NCI-H2171 treated with DMSO at 0.1 percent for 48 hours (cell line): ENCODE data around the gene ENTPD8.
A peak's percentile ranks its signal among the peaks of the same experiment; 100 is the strongest.

Source experiments
- DNase-seq: peaks from one replicate; lab custom pipeline; 2025; lab: John Stamatoyannopoulos, UW

ENTPD8 gene, protein sequence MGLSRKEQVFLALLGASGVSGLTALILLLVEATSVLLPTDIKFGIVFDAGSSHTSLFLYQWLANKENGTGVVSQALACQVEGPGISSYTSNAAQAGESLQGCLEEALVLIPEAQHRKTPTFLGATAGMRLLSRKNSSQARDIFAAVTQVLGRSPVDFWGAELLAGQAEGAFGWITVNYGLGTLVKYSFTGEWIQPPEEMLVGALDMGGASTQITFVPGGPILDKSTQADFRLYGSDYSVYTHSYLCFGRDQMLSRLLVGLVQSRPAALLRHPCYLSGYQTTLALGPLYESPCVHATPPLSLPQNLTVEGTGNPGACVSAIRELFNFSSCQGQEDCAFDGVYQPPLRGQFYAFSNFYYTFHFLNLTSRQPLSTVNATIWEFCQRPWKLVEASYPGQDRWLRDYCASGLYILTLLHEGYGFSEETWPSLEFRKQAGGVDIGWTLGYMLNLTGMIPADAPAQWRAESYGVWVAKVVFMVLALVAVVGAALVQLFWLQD

GRCh38 chr9:137441289-137441934 lies at the start of gene ENTPD8:
Gene ENTPD8, minus strand, starts transcription at chr9:137441357. Its CDS starts 3,072 bp downstream, at chr9:137438285.
- no peak for DNase-seq

DNA sequence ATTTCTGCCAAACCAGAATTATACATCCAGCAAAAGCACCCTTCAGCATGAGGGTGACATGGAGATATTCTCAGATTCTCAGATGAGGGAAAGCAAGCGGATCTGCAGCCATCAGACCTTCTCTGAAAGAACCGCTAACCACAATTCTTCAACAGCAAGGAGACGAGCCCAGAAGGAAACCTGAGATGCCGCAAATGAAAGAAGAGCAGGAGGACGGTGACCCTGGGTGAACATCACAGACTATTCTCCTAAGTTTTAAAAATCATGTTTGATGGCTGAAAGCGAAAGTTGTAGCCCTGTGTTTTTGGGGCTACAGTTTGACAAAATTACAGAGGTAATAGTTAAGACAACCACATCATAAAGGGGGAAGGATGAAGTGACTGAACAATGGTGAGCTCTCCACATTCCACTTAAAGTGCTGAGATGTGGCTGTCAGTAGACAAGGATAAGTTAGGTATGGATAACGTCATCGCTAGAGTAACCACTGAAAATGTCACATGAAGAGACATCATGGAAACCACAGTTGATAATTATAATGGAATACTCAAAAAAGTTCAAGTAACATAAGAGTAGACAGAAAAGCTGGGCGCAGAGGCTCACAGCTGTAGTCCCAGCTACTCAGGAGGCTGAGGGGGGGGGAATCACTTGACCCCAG lies 49.5 kb upstream of the ENTPD8 start:
- DNase-seq, result no peak

- DNase-seq, result no peak
Observed at GRCh38 chr9:137488906-137489305, 47.7 kb upstream of the ENTPD8 start.

DNA sequence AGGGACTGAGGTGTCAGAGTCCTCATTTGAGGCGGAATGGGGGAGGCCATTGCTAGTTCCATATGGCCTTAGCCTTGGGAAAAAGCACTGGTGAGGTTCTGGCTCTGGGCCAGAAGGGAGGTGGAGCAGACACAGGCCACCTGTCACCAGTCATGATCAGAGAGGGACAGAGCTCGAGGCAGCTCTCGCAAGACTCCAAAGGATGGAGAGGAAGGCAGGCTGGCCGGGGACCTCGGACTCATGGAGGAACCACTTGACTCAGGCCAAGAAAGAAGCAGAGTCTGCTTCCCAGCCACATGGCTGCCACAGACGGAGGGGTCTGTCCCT lies 47.1 kb upstream of the ENTPD8 start:
- peak; percentile 98 for DNase-seq

GRCh38 chr9:137487454-137488326 lies 46.5 kb upstream of the ENTPD8 start:
- DNase-seq, result peak; percentile 94

DNA sequence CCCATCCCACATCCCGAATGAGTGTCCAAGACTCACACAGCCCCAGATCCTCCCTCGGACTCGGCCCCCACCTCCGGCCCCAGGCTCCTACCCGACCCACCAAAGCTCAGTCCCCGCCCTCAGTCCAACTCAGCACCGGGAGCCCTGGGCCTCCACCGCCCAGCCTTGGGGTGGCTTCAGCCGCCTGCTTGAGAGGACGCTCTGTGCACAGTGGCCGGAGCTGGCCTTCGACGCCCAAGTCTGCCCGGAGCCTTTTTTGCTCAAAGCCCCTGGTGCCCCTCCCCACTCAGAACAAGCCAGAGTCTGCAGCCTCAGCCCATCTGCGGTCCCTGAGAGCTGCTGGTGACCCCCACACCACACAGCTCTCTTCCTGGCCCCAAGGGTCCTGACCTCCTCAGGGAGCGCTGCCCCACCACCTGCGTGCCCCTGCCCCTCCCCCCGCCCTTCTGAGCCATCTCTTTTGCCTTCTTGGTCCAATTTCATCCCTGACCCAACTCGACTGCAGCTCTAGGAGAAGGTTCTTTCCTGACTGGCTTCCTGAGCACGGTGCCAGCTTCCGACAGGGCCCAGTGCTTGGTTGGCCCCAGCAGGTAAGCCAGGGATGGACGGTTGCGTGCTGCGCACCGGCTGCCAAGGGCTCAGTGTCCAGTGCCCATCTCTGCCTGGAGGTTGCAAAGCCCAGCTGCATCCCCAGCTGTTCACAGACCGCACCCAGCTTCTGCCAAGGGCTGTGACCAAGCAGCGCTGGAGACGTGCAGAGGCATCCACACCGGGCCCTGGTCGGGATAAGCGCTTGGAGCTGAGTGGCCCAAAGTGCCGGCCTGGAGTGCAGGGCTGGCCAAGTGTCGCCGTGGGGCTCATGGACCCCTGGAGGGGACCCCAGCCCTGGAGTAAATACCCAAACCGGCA lies 45.6 kb upstream of the ENTPD8 start:
- DNase-seq, result no peak

- DNase-seq, result no peak
Observed at GRCh38 chr9:137486141-137486490, 45.0 kb upstream of the ENTPD8 start.

DNA sequence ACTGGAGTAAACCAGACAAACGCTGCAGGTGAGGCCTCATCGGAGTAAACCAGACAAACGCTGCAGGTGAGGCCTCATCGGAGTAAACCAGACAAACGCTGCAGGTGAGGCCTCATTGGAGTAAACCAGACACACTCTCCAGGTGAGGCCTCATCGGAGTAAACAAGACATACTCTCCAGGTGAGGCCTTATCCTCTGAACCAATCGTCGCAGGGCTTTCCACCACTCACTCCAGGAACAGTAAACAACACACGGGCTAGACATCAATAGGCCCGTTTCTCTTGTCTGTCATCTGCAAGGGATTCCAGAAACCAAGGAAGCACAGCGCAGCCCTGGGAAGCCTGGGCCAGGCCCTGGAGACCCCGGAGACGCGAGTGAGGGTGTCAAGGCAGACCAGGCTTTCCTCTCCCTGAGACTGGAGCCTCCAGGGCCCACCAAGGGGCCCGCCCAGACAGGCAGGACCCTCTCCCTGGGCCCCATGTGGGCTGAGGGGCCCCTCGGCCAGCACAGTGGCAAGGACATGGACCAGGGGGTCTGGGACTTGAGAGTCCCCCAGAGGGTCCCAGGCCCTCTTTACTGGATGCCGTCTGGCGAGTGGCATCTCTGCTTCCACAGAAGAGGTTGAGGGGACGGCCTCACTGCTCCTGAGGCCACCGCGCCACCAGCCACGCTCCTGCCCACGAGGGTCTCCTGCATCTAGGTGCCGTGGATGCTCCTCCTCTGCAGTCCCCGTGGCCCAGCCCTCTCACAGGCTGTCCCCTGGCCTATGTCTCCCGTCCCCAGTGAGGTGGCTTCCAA lies 44.4 kb upstream of the ENTPD8 start:
- DNase-seq, result no peak

- no peak for DNase-seq
Observed at GRCh38 chr9:137484551-137485315, 43.6 kb upstream of the ENTPD8 start.

GRCh38 chr9:137482094-137482781 lies 41.1 kb upstream of the ENTPD8 start:
- DNase-seq, result no peak

- no peak for DNase-seq
Observed at GRCh38 chr9:137480686-137481683, 39.8 kb upstream of the ENTPD8 start.

DNA sequence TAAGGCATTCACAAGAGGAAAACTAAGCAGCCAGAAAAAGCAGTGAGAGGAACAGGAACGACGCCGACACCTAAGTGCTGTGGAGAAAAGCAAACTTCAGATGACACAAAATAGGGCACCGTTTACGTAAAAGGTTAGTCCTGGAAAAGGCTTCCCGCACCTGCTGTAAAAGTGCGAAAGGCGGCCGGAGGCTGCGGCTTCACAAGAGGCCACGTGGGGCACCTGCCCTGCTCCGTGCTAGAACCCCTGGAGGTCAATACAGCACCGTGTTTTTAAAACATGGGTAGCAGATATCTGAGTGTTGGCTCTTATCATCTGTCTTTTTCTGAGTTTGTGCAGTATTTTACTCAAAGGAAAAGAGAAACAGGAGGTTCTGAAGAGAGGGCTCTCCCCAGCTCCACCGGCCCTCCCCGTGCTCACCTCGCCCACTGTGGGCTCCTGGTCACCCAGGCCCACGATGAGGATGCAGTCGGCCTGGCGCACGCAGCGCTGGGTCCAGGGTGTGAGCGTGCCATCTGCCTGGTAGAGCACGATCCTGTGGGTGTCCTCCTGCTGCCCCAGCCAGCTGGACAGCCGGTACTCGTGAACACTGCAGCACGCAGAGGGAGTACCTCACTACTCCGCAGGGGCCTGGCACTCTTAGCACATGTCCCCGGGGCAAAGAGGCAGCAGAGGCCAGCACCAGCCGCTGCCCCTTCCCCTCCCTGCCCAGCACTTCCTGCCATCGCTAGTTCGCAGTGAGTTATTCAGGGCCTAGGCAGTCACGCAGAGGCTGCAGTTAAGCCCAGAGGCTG lies 38.9 kb upstream of the ENTPD8 start:
- no peak for DNase-seq

GRCh38 chr9:137478962-137479861 lies 38.1 kb upstream of the ENTPD8 start:
- peak; percentile 38 for DNase-seq

- no peak for DNase-seq
Observed at GRCh38 chr9:137478613-137478961, 37.4 kb upstream of the ENTPD8 start.

- DNase-seq, result no peak
Observed at GRCh38 chr9:137477778-137478612, 36.8 kb upstream of the ENTPD8 start.
